HG03571 (cell line): ENCODE measurements around the gene PLEKHN1.

ENCODE experiments used
- ATAC-seq: cut with Tn5 transposase; IDR thresholded peaks from one replicate; pipeline ENCODE4 v1.9.1; 2021; ENCODE audit not compliant: unreplicated experiment

PLEKHN1 gene, protein sequence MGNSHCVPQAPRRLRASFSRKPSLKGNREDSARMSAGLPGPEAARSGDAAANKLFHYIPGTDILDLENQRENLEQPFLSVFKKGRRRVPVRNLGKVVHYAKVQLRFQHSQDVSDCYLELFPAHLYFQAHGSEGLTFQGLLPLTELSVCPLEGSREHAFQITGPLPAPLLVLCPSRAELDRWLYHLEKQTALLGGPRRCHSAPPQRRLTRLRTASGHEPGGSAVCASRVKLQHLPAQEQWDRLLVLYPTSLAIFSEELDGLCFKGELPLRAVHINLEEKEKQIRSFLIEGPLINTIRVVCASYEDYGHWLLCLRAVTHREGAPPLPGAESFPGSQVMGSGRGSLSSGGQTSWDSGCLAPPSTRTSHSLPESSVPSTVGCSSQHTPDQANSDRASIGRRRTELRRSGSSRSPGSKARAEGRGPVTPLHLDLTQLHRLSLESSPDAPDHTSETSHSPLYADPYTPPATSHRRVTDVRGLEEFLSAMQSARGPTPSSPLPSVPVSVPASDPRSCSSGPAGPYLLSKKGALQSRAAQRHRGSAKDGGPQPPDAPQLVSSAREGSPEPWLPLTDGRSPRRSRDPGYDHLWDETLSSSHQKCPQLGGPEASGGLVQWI

DNA sequence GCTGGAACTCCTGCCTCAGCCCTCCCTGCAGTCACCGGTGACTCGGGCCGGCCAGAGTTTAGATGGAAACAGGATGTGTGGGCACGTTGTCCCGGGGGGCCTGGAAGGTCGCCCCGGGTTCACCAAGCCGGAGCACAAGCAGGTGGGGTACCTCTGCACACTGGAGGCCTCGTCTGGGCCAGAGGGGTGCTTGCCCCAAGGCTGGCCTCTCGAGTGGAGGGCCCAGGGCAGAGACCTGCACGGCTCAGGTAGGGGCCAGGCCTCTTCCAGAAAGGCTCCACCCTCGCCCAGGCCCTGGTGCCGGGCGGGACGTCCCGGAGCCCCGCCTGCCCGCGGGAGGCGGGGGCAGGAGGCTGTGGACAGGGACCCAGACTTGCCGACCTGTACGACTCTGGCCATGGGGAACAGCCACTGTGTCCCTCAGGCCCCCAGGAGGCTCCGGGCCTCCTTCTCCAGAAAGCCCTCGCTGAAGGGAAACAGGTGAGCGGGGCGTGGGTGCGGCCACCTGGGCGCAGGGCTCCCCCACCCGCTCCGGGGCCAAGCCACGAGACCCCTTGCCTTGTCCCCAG lies at the start of gene PLEKHN1:
TSS of gene PLEKHN1 (plus strand) at position 348 of the 569 bp plus-strand sequence. CDS start at position 398, 50 bp downstream.
- ATAC-seq, result peak; percentile 16

DNA sequence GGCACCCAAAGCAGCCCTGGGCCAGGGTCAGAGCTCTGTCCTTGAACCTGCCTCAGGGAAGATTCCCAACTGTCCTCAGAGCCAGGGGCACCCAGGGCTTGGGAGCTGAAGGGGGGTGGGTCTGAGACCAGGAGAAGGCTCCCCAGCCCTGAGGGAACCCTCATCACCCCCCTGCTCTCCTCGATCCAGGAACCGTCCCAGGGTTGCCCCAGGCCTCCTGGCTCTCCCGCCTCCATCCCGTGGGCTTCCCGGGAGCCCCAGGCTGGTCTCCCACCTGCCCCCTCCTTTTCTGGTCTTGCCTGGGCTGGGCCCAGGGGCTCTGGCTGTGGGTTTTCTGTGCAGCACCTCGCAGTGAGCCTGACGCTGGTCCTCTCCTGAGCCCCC lies 49.2 kb upstream of the PLEKHN1 start:
- ATAC-seq, result no peak

DNA sequence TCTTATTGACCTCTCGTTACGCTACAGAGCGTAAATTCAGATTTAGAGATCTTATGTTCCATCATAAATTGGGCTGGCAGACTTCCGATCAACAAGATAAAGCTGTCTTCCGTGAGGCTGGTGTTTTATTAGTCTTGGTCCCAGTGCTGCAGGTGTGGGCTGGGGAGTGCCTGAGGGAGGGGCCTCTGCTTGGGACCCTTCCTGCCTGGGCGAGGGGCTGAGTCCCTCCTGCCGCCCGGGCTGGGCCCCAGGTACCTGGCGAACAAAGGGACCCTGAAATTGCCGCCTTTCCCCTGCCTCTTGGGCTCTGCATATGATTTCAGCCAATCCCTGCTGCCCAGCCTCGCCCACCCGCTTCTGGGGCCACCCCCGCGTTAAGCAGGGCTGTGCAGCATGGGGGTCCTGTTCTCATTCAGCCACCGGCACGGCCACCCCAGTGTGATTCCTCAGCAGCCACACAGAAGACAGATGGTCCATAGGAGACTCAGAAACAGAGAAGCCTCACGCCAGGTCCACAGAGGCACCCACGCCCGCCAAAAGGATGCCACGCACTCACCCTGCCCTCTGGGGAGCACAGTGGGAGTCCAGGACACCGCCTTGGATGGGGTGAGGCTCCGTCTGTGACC lies 48.7 kb upstream of the PLEKHN1 start:
- ATAC-seq, result no peak

DNA sequence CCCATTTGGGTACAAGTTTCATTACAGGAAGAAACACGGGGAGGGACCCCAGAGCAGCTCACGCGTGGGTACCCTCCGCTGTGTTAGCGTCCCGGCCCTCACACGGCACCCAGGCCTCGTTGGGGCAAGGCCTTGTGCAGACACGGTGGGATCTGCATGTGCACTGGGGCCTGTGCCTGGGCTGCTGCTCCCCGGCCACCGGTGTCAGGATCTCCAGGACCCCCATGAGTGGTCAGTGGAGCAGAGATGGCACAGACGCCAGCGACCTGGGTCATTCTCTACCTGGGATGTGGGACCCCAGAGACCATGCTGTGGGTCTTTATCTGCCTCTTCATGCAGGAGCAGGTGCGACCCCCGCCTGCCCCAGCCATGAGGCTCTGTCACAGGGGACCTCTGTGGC lies 47.9 kb upstream of the PLEKHN1 start:
- no peak for ATAC-seq

DNA sequence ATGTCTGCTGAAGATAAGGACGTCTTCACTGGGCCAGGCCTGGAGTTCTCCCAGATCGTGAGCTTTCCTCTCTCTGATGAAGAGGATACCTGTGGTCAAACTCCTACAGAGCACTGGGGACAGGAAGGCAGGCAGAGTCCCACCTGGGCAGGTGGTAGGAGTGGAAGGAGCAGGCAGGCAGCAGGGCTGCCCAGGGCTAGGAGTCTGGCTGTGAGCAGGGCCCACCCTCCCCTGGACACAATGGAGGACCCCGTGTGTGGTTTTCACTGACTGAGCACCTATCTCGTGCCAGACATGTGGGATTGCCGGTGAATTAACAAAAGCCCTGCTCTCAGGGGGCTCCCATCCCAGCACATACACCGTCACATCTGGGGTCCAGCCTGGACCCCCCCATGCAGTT lies 47.4 kb upstream of the PLEKHN1 start:
- ATAC-seq, result no peak

DNA sequence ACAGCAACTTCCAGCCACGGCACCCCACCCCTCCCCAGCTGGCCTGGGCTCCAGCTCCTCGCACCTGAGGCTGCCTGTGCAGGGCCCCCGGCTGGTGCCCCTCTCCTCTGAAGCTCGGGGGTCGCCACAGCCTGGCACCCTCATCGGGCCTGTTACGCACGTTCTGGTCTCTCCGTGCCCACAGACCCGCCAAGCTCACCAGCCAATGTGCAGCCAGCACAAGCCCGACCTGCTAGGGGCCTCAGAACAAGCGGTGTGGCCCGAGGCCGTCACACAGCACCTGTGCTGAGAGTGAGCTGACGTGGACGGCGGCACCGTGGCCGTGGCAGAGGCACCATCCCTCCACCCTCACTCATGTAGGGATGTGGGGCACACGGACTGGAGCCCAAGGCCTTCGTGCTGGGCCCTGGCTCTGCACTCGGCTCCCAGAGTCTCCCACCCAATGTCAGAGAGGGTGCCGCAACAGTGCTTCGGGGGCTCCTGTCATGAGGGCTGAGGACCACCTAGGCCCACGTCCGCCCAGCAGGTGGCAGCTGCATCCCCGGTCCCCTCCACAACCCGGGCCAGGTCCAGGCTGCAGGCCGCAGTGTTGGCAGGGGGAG lies 46.9 kb upstream of the PLEKHN1 start:
- ATAC-seq, result no peak

DNA sequence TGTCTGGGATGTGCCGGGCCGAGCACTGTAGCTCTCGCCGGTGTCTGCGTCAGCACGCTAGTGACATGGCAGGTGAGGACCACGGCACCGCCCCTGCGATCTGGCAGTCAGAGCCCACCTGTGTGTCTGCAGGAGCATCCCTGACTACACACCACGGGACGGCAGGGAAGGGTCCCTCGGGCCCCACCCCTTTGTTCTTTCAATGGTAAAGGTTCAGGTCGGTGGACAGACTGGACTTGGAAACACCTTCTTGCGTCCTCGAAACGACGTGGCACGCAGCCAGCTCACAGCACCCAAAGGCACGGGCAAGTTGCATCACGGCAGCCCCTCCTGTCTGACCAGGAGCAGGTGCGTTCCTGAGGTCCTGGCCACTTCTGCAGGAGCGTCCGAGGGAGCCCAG lies 46.3 kb upstream of the PLEKHN1 start:
- no peak for ATAC-seq

DNA sequence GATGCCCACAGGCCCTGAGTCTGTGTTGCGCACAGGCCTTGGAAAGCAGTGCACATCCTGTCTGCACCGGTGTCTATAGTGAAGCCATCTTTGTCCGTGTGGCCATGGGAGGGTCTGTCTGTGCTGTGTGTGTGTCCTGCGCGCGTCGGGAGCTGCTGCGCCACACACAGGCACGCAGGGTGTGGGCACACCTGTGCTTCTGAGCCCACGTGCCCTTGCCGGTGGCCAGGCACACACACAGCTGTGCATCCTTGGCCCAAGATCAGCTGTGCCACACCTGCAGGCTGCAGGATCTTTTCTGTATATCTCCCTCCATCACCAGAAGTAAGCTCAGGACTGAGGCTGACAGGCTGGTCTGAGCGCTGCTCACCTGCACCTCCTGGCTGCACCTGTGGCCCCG lies 45.8 kb upstream of the PLEKHN1 start:
- ATAC-seq, result no peak

DNA sequence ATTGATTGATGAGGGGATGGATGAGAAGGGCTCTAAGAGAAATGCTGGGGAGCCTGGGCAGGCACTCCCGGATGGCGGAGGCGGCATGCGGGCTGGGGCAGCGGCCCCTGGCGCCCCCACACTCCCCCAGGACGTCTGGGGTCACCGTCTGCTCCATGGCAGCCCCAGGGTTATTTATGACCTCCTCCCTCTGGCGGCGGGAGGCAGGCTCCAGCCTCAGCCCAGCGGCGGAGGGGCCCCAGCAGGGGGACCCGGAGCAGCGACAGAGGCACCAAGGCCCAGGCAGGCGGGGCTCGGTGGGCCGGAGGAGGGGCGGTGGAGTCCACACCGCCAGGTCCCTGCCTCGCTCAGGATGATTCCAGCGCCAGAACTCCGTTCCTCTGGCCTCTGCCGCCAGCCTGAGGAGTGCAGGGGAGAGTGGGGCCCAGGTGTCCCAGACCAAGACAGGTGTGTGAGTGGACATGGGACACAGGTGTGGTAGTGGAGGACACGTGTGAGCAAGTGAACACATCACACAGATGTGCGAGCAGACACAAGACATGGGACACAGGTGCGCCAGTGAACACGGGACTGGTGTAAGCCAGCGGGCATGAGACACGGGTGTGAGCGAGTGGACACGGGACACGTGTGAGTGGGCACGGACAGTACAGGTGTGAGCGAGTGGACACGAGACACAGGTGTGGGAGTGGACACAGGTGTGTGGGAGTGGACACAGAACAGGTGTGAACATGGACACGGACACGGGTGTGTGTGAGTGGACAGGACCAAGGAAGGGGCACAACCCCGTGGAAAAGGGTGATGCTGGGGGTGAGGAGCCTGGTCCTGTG lies 45.1 kb upstream of the PLEKHN1 start:
- no peak for ATAC-seq

DNA sequence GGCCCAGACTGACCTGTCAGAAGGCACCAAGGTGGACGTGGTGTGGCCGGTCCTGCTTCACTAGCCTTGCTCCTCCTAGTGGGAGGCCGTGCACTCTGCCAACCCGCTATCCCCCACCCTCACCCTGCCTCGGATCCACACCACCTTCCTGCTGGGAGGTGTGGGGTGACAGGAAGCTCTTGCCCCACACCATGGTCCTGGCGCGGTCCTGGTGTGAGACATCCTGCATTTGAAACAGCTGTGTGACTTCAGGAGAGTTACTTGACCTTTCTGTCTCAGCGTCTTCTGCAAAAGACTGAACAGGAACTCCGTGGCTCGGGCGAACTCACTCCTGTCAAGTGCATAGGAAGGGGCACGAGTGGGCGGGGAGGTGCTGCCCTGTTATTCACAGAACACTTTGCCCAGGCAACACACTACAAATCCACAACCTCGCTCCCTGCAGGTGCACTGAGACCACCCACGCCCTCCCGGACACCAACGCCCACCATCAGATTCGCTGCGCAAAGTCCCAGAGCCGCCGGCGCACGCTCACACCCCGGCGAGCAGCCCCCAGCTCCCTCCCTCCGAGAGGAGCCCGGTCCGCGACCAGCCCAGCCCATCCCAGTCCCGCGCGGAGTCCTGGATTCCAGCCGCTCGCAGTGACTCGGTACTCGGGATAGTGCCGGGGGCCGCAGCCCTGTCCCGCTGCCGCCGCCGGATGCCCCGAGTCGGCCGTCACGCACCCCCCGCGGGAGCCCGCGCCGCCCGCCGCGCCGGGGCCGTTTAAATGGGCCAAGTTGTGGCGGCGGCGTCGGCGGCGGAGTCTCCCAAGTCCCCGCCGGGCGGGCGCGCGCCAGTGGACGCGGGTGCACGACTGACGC lies 42.9 kb upstream of the PLEKHN1 start, which contains the start of gene SAMD11:
TSS of gene SAMD11 (plus strand) at position 793 of the 860 bp plus-strand sequence. CDS start 509 bp downstream, outside the sequence.
- no peak for ATAC-seq

DNA sequence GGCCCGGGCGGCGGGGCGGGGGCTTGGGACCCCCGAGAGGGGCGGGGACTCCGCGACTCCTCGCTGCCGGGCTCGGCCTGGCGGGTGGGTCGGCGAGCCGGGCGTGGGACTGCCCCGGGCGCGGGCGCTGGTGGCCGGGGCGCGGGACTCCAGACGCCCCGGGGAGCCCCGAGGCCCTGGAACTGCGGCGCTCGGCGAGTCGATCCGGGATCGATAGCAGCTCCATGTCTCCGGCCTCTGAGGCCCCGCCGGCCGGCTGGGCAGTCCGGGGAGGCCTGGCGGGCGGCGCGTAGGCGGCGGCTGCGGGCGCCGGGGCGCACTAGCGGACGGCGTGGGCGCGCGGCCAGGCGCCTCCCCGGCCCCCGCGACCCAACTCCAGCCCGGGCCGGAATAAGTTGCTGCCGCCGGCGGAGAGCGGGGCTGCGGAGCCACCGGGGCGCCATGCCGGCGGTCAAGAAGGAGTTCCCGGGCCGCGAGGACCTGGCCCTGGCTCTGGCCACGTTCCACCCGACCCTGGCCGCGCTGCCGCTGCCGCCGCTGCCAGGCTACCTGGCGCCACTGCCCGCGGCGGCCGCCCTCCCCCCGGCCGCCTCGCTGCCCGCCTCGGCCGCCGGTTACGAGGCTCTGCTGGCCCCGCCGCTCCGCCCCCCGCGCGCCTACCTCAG lies 42.2 kb upstream of the PLEKHN1 start:
- no peak for ATAC-seq

DNA sequence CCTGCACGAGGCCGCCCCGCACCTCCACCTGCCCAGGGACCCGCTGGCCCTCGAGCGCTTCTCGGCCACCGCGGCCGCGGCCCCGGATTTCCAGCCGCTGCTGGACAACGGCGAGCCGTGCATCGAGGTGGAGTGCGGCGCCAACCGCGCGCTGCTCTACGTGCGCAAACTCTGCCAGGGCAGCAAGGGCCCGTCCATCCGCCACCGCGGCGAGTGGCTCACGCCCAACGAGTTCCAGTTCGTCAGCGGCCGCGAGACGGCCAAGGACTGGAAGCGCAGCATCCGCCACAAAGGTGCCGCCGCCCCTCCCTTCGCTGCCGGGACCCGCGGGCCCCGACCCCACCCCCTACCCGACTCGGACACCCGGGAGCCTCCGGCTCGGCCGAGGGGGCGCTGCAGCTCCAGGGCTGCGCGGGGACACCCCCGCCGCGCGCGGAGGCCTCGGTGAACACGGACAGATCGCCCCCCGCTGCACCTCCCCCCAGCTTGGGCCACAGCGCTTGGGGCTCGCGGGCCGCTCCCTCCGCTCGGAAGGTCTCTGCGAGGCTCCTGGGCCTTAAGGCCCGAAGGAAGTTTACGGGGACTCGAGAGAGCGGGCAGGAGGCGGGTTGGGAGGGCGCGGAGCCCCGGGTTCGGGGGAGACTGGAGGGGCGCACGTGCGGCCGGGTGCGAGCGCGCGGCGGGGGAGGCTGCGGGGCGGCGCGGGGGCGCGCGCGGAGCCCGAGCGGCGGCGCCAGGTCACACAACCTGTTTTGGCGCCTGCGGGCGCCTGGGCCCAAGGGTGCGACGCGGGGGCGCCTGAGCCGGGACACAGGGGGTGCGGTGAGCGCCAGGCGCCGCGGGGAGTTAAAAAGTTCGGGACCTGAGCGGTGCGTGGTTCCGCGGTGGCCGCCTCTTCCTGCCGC lies 41.4 kb upstream of the PLEKHN1 start:
- no peak for ATAC-seq

DNA sequence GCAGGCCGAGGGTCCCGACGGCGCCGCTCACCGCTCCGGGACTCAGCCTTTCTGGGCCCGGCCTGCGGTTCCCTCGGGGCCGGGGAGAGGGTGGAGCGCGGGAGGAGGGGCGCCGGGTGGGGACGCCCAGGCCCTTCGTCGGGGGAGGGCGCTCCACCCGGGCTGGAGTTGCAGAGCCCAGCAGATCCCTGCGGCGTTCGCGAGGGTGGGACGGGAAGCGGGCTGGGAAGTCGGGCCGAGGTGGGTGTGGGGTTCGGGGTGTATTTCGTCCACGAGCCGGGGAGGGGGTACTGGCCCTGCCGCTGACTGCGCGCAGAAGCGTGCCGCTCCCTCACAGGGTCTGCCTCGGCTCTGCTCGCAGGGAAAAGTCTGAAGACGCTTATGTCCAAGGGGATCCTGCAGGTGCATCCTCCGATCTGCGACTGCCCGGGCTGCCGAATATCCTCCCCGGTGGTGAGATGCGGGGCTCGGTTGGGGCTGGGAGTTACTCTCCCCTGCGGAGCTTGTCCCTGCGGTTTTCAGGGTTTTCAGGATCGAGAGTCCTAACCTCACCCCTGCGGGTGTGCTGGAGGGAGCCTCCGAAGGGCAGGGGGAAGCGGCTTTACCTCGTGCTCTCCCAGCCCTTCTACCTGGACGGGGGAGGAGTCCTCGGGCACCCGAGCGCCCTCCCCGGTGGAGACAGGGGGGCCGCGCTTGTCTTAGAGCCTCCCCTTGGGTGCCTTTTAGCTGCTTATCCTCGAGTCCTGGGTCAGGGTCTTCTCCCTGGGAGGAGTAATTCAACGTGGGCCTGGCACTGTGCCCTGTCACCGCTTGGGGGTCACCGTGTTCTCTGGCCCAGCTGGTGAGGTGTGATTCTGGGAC lies 40.5 kb upstream of the PLEKHN1 start:
- ATAC-seq, result no peak

DNA sequence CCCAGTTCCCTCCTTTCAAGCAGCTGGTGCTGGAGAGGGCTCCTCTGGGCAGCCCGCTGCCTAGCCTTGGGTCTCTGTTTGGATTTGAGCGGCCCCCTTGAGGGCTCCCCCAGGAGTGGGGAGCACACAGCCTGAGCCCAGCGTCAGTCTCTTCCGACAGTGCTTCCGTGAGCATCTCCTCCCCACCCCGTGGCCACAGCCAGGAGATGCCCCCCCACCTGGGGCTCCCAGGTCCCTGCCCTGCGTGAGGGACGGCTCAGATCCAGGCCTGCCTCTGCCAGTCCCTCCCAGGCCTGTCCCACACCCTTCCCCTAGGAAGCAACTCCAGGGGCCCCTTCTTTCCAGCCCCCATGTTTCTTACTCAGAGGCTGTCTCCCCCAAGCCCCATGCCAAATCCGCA lies 39.0 kb upstream of the PLEKHN1 start:
- no peak for ATAC-seq

DNA sequence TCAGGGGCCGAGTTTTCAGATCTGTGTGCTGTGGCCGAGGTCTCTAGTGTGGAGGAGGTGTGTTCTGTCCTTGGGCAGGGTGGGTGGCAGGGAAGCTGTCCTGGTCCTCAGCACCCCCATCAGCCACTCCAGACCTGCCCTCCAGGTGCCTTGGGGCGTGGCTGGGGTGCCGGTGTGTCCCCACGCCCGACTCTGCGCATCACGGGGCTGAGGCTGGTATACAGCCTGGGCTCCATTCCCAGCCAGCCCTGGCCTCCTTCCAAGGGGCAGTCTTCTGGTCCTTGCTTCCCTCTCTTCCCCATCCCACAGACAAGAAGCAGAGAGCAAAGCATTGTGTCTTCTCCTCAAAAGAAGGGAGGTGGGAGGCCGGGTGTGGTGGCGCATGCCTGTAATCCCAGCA lies 38.5 kb upstream of the PLEKHN1 start:
- no peak for ATAC-seq

DNA sequence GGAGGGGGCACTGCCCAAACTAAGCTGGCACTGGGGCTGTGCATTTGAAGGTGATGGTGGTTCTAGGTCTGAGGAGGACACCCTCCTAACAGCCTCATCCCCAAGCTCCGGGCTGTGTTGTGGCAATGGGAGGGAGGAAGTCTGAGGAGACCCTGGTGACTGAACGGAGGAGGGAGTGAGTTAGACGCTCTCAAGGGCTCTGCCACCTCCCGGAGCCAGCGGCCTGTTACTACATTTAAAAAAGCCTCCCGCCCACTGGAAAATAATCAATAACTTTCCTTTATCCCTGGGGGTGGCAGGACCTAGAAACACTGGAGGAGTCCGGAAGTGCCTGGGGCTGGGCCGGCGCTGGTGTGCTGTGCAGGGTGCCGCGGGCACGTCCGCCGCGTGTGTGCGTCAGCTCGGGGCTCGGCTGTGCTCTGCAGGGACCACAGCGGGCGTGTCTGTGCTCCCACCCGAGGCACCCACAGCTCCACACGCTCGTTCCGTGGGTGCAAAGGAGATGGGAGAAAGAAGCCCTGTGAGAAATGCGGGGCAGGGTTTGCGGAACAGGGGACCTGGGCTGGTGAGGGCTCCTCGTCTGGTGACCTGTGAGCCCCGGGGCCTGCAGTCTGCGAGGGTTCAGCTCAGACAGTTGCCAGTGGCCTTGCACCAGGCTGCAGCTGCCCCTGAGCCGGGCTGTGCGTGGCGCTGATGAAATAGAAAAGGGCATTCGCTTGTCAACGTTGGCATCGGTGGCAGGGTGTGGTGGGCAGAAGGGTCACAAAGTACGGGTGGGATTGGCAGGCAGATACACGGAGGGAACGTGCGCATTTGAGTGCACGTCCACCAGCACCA lies 37.2 kb upstream of the PLEKHN1 start:
- no peak for ATAC-seq
